IMR-90 (cell line): ENCODE results near the gene EMC8. TPM values are rescaled to one million over a fixed set of nuclear protein-coding genes. Genes with fewer than 3 reads are reported as not detected.

Experiments used
- ATAC-seq: fragments of 200-7000 bp; cut with Tn5 transposase; 2 replicates; pipeline ENCODE4 v1.9.1; 2020; ENCODE audit warnings: low read depth, mild to moderate bottlenecking, moderate library complexity
- BruUV-seq: library from RNA; stranded (reverse); fragments of 400-500 nt; replicated peaks from 2 replicates; lab custom pipeline; 2021; lab: Mats Ljungman, UMichigan
- CTCF ChIA-PET: fragments of 300-600 bp; formaldehyde crosslinking; extraction: SDS; loops from one replicate; lab custom pipeline; 2021; ENCODE audit warnings: antibody characterized with exemption; lab: Yijun Ruan, JAX
- POLR2A ChIA-PET: fragments of 300-600 bp; sonication (Branson Sonifier 250); formaldehyde crosslinking; loops from one replicate; lab custom pipeline; 2022; ENCODE audit warnings: antibody characterized with exemption; ENCODE audit not compliant: unreplicated experiment; lab: Charles Lee
- DNase-seq: peaks from one replicate; pipeline ENCODE4 v3.0.0; 2013
- H2AFZ ChIP-seq: replicated peaks from 2 replicates; pipeline ENCODE3; 2013; ENCODE audit warnings: low read length, mild to moderate bottlenecking; ENCODE audit not compliant: poor library complexity
- H2AK5ac ChIP-seq: 2 replicates; pipeline ENCODE4 v1.6.1; 2013; ENCODE audit warnings: low read depth, low read length, inconsistent platforms
- H2AK9ac ChIP-seq: replicated peaks from 2 replicates; pipeline ENCODE3; 2013; ENCODE audit warnings: mild to moderate bottlenecking, low read depth, low read length, moderate library complexity; ENCODE audit not compliant: poor library complexity
- H2BK120ac ChIP-seq: 2 replicates; pipeline ENCODE4 v1.6.1; 2013; ENCODE audit warnings: low read depth, low read length, inconsistent platforms
- H2BK15ac ChIP-seq: 3 replicates; pipeline ENCODE4 v1.6.1; 2013; ENCODE audit warnings: low read depth, low read length, inconsistent platforms
- H2BK20ac ChIP-seq: 2 replicates; pipeline ENCODE4 v1.6.1; 2013; ENCODE audit warnings: low read depth, mild to moderate bottlenecking, inconsistent platforms, low read length, moderate library complexity
- H2BK5ac ChIP-seq: 2 replicates; pipeline ENCODE4 v1.6.1; 2013; ENCODE audit warnings: mild to moderate bottlenecking, low read depth, low read length, inconsistent platforms; ENCODE audit not compliant: poor library complexity, severe bottlenecking
- H3K14ac ChIP-seq: replicated peaks from 2 replicates; pipeline ENCODE4 v1.6.1; 2013; ENCODE audit warnings: low read depth, low read length, inconsistent platforms
- H3K18ac ChIP-seq: 2 replicates; pipeline ENCODE4 v1.6.1; 2013; ENCODE audit warnings: low read depth, low read length, control low read depth
- H3K23ac ChIP-seq: 2 replicates; pipeline ENCODE4 v1.6.1; 2013; ENCODE audit warnings: low read depth, low read length, inconsistent platforms
- H3K27ac ChIP-seq: 2 replicates; pipeline ENCODE4 v1.5.1; 2013; ENCODE audit warnings: mild to moderate bottlenecking, control low read depth, low read length; ENCODE audit not compliant: insufficient read depth
- H3K27me3 ChIP-seq: 2 replicates; pipeline ENCODE4 v1.6.1; 2013; ENCODE audit warnings: low read length; ENCODE audit not compliant: control insufficient read depth, insufficient read depth
- H3K36me3 ChIP-seq: 2 replicates; pipeline ENCODE4 v1.6.1; 2013; ENCODE audit warnings: low read length, mixed read lengths; ENCODE audit not compliant: control insufficient read depth, insufficient read depth
- H3K4ac ChIP-seq: 2 replicates; pipeline ENCODE4 v1.6.1; 2013; ENCODE audit warnings: low read depth, low read length, inconsistent platforms
- H3K4me1 ChIP-seq: 2 replicates; pipeline ENCODE4 v1.6.1; 2013; ENCODE audit warnings: low read length, mixed read lengths; ENCODE audit not compliant: control insufficient read depth, insufficient read depth
- H3K4me2 ChIP-seq: 2 replicates; pipeline ENCODE4 v1.6.1; 2013; ENCODE audit warnings: low read depth, mild to moderate bottlenecking, control low read depth, low read length, moderate library complexity
- H3K4me3 ChIP-seq: 2 replicates; pipeline ENCODE4 v1.5.1; 2013; ENCODE audit warnings: low read depth, mild to moderate bottlenecking, control low read depth, low read length, moderate library complexity; ENCODE audit not compliant: insufficient read depth
- H3K56ac ChIP-seq: 2 replicates; pipeline ENCODE4 v1.6.1; 2013; ENCODE audit warnings: low read length, inconsistent platforms; ENCODE audit not compliant: insufficient read depth; ENCODE audit errors: extremely low read depth
- H3K79me1 ChIP-seq, 2 experiments: 2 replicates each; pipeline ENCODE4 v1.6.1; 2013; ENCODE audit warnings: low read length in 2 of 2, inconsistent platforms in 1 of 2, low read depth in 1 of 2
- H3K9ac ChIP-seq: 2 replicates; pipeline ENCODE4 v1.6.1; 2013; ENCODE audit warnings: low read depth, low read length, control low read depth
- H3K9me1 ChIP-seq: 2 replicates; pipeline ENCODE4 v1.6.1; 2013; ENCODE audit warnings: low read length, inconsistent platforms; ENCODE audit not compliant: insufficient read depth
- H3K9me3 ChIP-seq: 2 replicates; pipeline ENCODE4 v1.6.1; 2013; ENCODE audit warnings: low read length; ENCODE audit not compliant: control insufficient read depth, insufficient read depth
- H4K20me1 ChIP-seq: 2 replicates; pipeline ENCODE4 v1.6.1; 2013; ENCODE audit warnings: low read length, inconsistent platforms; ENCODE audit not compliant: insufficient read depth
- H4K5ac ChIP-seq: 2 replicates; pipeline ENCODE4 v1.6.1; 2013; ENCODE audit warnings: mild to moderate bottlenecking, low read depth, low read length, control low read depth
- H4K8ac ChIP-seq, 2 experiments: 2 replicates each; pipeline ENCODE4 v1.6.1; 2013; ENCODE audit warnings: low read depth in 2 of 2, low read length in 2 of 2, control low read depth in 1 of 2, inconsistent platforms in 1 of 2
- H4K91ac ChIP-seq: 2 replicates; pipeline ENCODE4 v1.6.1; 2013; ENCODE audit warnings: low read depth, low read length, inconsistent platforms; ENCODE audit not compliant: insufficient read depth
- BHLHE40 ChIP-seq: fragments of 150-350 bp; IDR thresholded peaks from 2 replicates; pipeline ENCODE4 v1.6.1; 2016; ENCODE audit warnings: mild to moderate bottlenecking, low read depth, low read length
- CEBPB ChIP-seq: IDR thresholded peaks from 2 replicates; pipeline ENCODE4 v1.6.1; 2012; ENCODE audit warnings: low read depth, low read length, improper control_type of control experiment
- CHD1 ChIP-seq: IDR thresholded peaks from 2 replicates; pipeline ENCODE4 v1.6.1; 2012; ENCODE audit warnings: low read depth, low read length, improper control_type of control experiment
- CTCF ChIP-seq: conservative IDR thresholded peaks from 2 replicates; pipeline ENCODE4 v1.5.1; 2012; ENCODE audit warnings: mild to moderate bottlenecking, low read depth, low read length, improper control_type of control experiment
- FOS ChIP-seq: fragments of 150-350 bp; IDR thresholded peaks from 2 replicates; pipeline ENCODE4 v1.6.1; 2016; ENCODE audit warnings: low read depth, low read length
- MAFK ChIP-seq: IDR thresholded peaks from 2 replicates; pipeline ENCODE4 v1.6.1; 2012; ENCODE audit warnings: low read depth, low read length, improper control_type of control experiment
- NFE2L2 ChIP-seq: fragments of 150-350 bp; IDR thresholded peaks from 2 replicates; pipeline ENCODE4 v1.6.1; 2016; ENCODE audit warnings: low read depth, mild to moderate bottlenecking, low read length
- RCOR1 ChIP-seq: IDR thresholded peaks from 2 replicates; pipeline ENCODE4 v1.6.1; 2012; ENCODE audit warnings: mild to moderate bottlenecking, low read length, improper control_type of control experiment; ENCODE audit not compliant: insufficient replicate concordance
- SMC3 ChIP-seq: fragments of 150-350 bp; IDR thresholded peaks from 2 replicates; pipeline ENCODE4 v1.6.1; 2016; ENCODE audit warnings: low read depth, mild to moderate bottlenecking, antibody characterized with exemption, low read length, moderate library complexity
- WGBS, 2 experiments: methylation state at CpG; one replicate each; pipeline versions ENCODE4 v1.1.5 to v1.1.7; 2013; ENCODE audit warnings: missing lambda C conversion rate in 2 of 2; ENCODE audit not compliant: insufficient read length in 1 of 2; ENCODE audit errors: extremely low coverage in 2 of 2; 5-methylcytosine and 5-hydroxymethylcytosine counted together
- dilution Hi-C: fragments of 300-500 bp; cut with HindIII; formaldehyde crosslinking; loops from one replicate; pipeline ENCODE4 v1.14.3; 2018; ENCODE audit warnings: low sequenced_read_pairs; ENCODE audit not compliant: unreplicated experiment
- in situ Hi-C: fragments of 300-500 bp; cut with MboI; formaldehyde crosslinking; loops from 3 replicates; pipeline ENCODE4 v1.14.3; 2019; ENCODE audit warnings: low sequenced_read_pairs, inconsistent platforms, mixed read lengths
- intact Hi-C: fragments of 100-400 bp; cut with micrococcal nuclease; formaldehyde crosslinking; loops from 2 replicates; pipeline ENCODE4 v1.10.0; 2022
- polyA plus RNA-seq, 3 experiments: library from polyadenylated mRNA; depleted of rRNA; stranded (reverse); fragments of >200 nt; gene quantifications; 2 replicates each; pipeline ENCODE4 v1.2.3, GENCODE V29; 2012; ENCODE audit warnings: low replicate concordance in 1 of 3
- total RNA-seq: library from RNA; depleted of rRNA; stranded (reverse); fragments of >200 nt; gene quantifications from 2 replicates; pipeline ENCODE4 v1.2.3, GENCODE V29; 2012

EMC8 gene
- total and polyA plus RNA-seq, 2 of the 4 experiments (the other 2 are of a cell fraction), result 23.7 to 48.9 TPM

- ChIA-PET CTCF (no interaction called here), POLR2A (no interaction called here)
- peak overlapping the region; percentile 97 for H3K23ac ChIP-seq
- peak overlapping the region; percentile 26 to 84; a peak in 2 of 4 replicates for H4K8ac ChIP-seq
- ATAC-seq, result peak; percentile 48
- no peak overlapping the region for H2BK15ac ChIP-seq
- H3K27ac ChIP-seq, result peak overlapping the region; percentile 66
- peaks cover 13% of the 10 kb centered on the region; the same call in 1 of the 2 replicates for H3K9me1 ChIP-seq
- peak overlapping the region; percentile 94 for H3K4me3 ChIP-seq
- no peak overlapping the region for H2BK20ac ChIP-seq
- intact Hi-C loops, result loop anchor here (1.0 to 5.0 kb wide), 3 partner anchors 47 to 122 kb away; partner anchors contain the start of gene C16orf74
- peak overlapping the region; percentile 94 for H2AK9ac ChIP-seq
- H3K79me1 ChIP-seq, result peaks cover 55 to 75% of the 10 kb centered on the region in 2 experiments
- H3K36me3 ChIP-seq, result peaks cover 45% of the 10 kb centered on the region
- no peaks in the 10 kb centered on the region for H3K27me3 ChIP-seq
- H2AFZ ChIP-seq, result peak overlapping the region; percentile 95
- H2BK120ac ChIP-seq, result no peak overlapping the region
- H3K56ac ChIP-seq, result peak overlapping the region; percentile 87
- H2AK5ac ChIP-seq, result peak overlapping the region; percentile 86
- TSS peak; percentile 74 for BruUV-seq
- H4K91ac ChIP-seq, result peak overlapping the region; percentile 38; the same call in 1 of the 2 replicates
- H4K5ac ChIP-seq, result no peak overlapping the region
- no peak for TF ChIP-seq CHD1
- TF ChIP-seq RCOR1, result no peak
- no peak for TF ChIP-seq CEBPB
- TF ChIP-seq SMC3, result no peak
- TF ChIP-seq NFE2L2, result no peak
- TF ChIP-seq FOS, result no peak
- no peak for TF ChIP-seq MAFK
- TF ChIP-seq CTCF, result 0 out of 2 replicates have a peak, but pooled peaks have one; percentile 14
- no peak for TF ChIP-seq BHLHE40
- no peak overlapping the region for H3K18ac ChIP-seq
- peak overlapping the region; percentile 83 for H3K14ac ChIP-seq
- H3K4me2 ChIP-seq, result peak overlapping the region; percentile 100
- no peaks in the 10 kb centered on the region for H3K9me3 ChIP-seq
- WGBS, 2 experiments, result 0% methylated on average over 13 of the region's 51 CpGs; no CpG with 5 or more reads in 1 of the 2 experiments
- dilution Hi-C loops, result no loop called here
- H4K20me1 ChIP-seq, result peaks cover 73% of the 10 kb centered on the region
- DNase-seq, result peak; percentile 28
- peak overlapping the region; percentile 44 for H2BK5ac ChIP-seq
- H3K4ac ChIP-seq, result peak overlapping the region; percentile 76
- in situ Hi-C loops, result no loop called here
- H3K9ac ChIP-seq, result peak overlapping the region; percentile 73
- H3K4me1 ChIP-seq, result peaks cover 2% of the 10 kb centered on the region; the same call in 1 of the 2 replicates
Measured at GRCh38 chr16:85798901-85799496, 345 bp downstream of the EMC8 start.
